ENCODE data around the gene OR1A2. TPM values are rescaled to one million over a fixed set of nuclear protein-coding genes. Genes with fewer than 3 reads are reported as not detected.

Gene OR1A2
- total RNA-seq, 1 experiment from 2014 or later = not detected

Other genes starting within 250 kb of the OR1A2 start
- not detected in 2 replicates for gene OR1D5, start 133.9 kb upstream of the OR1A2 start, total RNA-seq (2014; rRNA removed; shearing (Covaris generic); ENCODE audit: low replicate concordance)
- not detected in 2 replicates for gene OR1D2, start 93.1 kb upstream of the OR1A2 start, total RNA-seq (2014; rRNA removed; shearing (Covaris generic); ENCODE audit: low replicate concordance)
- gene OR1G1, start 70.0 kb upstream of the OR1A2 start, total RNA-seq (2014; rRNA removed; shearing (Covaris generic); ENCODE audit: low replicate concordance) = not detected in 2 replicates
- not detected in 2 replicates for gene OR1A1, start 10.1 kb downstream of the OR1A2 start, total RNA-seq (2014; rRNA removed; shearing (Covaris generic); ENCODE audit: low replicate concordance)
- not detected in 2 replicates for gene OR3A1, start 100.8 kb downstream of the OR1A2 start, total RNA-seq (2014; rRNA removed; shearing (Covaris generic); ENCODE audit: low replicate concordance)
- gene OR3A2, start 188.8 kb downstream of the OR1A2 start, total RNA-seq (2014; rRNA removed; shearing (Covaris generic); ENCODE audit: low replicate concordance) = not detected in 2 replicates
- not detected in 2 replicates for gene OR1E1, start 200.9 kb downstream of the OR1A2 start, total RNA-seq (2014; rRNA removed; shearing (Covaris generic); ENCODE audit: low replicate concordance)
- not detected in 2 replicates for gene OR3A3, start 213.9 kb downstream of the OR1A2 start, total RNA-seq (2014; rRNA removed; shearing (Covaris generic); ENCODE audit: low replicate concordance)
- not detected in 2 replicates for gene OR1E2, start 236.3 kb downstream of the OR1A2 start, total RNA-seq (2014; rRNA removed; shearing (Covaris generic); ENCODE audit: low replicate concordance)